ENCODE results near the gene USP34.
"Not testable (repeated sequence)": the region's sequence is repeated elsewhere in the genome, so short reads cannot be mapped to it uniquely, and the experiment has no call there.

USP34 gene, protein sequence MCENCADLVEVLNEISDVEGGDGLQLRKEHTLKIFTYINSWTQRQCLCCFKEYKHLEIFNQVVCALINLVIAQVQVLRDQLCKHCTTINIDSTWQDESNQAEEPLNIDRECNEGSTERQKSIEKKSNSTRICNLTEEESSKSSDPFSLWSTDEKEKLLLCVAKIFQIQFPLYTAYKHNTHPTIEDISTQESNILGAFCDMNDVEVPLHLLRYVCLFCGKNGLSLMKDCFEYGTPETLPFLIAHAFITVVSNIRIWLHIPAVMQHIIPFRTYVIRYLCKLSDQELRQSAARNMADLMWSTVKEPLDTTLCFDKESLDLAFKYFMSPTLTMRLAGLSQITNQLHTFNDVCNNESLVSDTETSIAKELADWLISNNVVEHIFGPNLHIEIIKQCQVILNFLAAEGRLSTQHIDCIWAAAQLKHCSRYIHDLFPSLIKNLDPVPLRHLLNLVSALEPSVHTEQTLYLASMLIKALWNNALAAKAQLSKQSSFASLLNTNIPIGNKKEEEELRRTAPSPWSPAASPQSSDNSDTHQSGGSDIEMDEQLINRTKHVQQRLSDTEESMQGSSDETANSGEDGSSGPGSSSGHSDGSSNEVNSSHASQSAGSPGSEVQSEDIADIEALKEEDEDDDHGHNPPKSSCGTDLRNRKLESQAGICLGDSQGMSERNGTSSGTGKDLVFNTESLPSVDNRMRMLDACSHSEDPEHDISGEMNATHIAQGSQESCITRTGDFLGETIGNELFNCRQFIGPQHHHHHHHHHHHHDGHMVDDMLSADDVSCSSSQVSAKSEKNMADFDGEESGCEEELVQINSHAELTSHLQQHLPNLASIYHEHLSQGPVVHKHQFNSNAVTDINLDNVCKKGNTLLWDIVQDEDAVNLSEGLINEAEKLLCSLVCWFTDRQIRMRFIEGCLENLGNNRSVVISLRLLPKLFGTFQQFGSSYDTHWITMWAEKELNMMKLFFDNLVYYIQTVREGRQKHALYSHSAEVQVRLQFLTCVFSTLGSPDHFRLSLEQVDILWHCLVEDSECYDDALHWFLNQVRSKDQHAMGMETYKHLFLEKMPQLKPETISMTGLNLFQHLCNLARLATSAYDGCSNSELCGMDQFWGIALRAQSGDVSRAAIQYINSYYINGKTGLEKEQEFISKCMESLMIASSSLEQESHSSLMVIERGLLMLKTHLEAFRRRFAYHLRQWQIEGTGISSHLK (N-terminal part only)

DNA sequence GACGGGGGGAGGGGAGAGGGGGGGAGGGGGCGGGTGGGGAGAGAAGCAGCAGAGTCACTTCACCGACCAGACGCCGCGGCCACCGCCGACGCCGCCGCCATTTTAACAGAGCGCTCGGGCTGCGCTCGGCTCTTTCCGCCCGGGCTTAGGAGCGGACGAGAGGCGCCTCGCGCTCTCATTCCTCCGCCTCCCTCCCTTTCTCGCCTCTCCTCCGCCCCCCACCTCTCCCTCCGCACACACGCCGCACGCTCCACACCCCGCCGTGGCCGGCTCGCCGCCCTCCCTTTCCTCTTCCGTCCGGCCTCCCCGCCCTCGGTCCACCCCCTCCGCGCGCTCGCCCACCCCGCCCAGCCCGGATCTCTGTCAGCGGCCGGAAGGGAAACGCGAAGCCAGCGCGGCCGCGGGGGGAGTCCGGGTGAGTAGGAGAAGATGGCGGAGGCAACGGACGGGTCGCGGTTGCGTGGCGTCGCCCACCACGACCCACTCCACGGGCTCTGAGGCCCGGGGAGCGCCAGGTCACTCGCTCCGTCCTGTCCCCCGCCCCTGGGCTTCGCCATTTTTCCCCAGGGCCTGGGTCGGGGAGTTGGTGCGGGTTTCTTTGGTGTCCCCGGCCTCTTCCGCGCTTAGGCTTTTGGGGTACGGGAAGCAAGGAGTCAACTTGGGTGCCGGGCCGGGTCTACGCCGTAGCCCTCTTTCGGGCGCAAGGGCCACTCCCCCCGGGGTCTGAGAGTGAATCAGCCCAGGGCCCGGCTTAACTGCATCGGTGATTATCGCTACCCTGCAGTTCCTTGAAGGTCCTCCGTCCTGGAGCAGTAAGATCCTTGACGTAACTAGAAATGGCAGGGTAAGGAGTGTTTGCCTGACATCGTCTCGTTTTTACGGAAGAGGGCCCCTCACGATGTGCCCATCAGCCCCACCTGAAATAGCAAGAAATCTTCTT, at the start of gene USP34:
USP34 (minus strand) TSS at position 123 of the 940 bp plus-strand sequence. CDS start 395 bp downstream, outside the sequence.
- in situ Hi-C loops (cut with HindIII; ENCODE audit: low pct_ligation_motif_present, low pct_unique_long_range_greater_than_20kb, low sequenced_read_pairs), result no loop called here
- peak; percentile 93 for DNase-seq

DNA sequence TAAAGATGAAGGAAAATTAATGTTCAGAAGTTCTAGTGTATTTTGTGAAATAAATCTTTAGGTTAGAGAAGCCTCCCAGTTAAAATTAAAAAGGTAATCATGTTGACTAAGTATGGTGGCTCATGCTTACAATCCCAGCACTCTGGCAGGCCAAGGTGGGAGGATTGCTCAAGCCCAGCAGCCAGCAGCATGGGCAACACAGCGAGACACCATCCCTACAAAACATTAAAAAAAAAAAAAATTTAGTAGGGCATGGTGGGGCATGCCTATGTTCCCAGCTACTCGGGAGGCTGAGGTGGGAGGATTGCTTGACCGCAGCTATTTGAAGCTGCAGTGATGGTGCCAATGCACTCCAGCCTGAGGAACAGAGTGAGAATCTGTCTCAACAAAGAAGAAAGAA, 49.4 kb upstream of the USP34 start:
- no peak for DNase-seq
- in situ Hi-C loops (cut with HindIII; ENCODE audit: low pct_ligation_motif_present, low pct_unique_long_range_greater_than_20kb, low sequenced_read_pairs), result no loop called here

DNA sequence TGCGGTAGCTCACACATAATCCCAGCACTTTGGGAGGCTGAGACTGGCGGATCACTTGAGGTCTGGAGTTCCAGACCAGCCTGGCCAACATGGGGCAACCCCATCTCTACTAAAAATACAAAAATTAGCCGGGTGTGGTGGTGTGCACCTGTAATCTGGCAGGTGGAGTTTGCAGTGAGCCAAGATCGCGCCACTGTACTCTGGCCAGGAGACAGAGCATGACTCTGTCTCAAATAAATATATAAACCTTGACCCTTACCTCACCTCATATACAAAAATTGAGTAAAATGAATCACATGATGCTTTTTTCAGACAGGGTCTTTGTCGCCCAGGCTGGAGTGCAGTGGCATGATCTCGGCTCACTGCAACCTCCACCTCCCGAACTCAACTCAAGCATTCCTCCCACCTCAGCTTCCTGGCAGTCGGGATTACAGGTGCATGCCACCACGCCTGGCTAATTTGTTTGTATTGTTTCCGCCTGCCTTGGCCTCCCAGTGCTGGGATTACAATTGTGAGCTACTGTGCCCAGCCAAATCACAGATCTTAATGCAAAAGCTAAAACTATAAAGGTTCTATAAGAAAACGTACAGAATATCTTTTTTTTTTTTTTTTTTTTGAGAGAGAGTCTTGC, 42.0 kb upstream of the USP34 start:
- in situ Hi-C loops (cut with HindIII; ENCODE audit: low pct_ligation_motif_present, low pct_unique_long_range_greater_than_20kb, low sequenced_read_pairs), result no loop called here
- DNase-seq, result no peak

DNA sequence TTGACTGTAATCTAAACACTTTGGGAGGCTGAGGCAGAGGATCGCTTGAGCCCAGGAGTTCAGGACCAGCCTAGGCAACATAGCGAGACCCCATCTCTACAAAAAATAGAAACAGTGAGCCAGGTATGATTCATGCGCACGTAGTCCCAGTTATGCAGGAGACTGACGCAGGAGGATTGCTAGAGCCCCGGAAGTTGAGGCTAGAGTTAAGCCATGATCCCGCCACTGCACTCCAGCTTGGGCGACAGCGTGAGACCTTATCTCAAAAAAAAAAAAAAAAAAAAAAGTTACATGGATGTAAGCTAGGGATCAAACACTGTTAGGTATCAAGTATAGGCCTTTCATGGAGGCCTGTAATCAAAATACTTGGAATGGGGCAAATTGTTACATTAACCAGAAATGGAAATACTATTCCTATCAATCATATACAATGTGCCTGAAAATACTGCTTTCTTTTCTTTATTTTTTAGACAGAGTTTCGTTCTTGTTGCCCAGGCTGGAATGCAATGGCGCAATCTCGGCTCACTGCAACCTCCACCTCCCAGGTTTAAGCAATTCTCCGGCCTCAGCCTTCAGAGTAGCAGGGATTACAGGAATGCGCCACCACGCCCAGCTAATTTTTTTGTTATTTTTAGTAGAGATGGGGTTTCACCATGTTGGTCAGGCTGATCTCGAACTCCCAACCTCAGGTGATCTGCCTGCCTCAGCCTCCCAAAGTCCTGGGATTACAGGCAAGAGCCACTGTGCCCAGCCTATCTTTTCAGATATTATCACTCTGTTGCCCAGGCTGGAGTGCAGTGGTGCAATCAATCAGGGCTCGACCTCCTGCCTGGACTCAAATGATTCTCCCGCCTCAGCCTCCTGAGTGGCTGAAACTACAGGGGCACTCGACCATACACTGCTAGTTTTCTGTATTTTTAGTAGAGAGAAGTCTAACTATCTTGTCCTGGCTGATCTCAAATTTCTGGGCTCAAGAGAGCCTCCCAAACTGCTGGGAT, 40.1 kb upstream of the USP34 start:
- in situ Hi-C loops (cut with HindIII; ENCODE audit: low pct_ligation_motif_present, low pct_unique_long_range_greater_than_20kb, low sequenced_read_pairs), result no loop called here
- DNase-seq, result no peak

DNA sequence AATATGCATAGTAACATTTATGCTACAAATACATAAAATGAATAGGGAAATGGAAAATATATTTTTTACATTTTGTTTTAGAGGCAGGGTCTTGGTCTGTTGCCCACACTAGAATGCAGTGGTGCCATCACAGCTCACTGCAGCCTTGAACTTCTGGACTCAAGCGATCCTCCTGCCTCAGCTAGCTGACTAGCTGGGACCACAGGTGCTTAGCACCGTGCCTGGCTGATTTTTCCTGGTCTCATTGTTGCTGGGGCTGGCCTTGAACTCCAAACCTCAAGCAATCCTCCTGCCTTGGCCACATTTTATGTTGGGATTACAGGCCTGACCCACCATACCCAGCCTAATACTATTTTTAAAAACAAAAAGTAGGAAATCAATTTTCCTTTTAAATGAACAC, 34.1 kb upstream of the USP34 start:
- no peak for DNase-seq
- in situ Hi-C loops (cut with HindIII; ENCODE audit: low pct_ligation_motif_present, low pct_unique_long_range_greater_than_20kb, low sequenced_read_pairs), result no loop called here

DNA sequence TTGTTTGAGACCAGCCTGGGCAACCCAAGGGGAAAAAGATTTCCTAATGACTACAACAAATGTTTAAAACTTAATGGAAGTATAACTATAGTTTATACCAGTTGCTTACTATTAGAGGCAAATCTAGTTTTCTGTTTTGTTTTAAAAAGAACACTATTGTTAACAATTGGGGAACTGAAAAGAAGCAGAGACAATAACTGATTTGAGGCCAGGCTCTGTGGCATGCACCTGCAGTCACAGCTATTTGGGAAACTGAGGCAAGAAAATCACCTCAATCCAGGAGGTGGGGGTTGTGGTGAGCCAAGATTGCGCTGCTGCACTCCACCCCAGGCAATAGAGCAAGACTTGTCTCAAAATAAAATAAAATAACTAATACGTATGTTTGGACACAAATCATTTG, 28.2 kb upstream of the USP34 start:
- in situ Hi-C loops (cut with HindIII; ENCODE audit: low pct_ligation_motif_present, low pct_unique_long_range_greater_than_20kb, low sequenced_read_pairs), result no loop called here
- DNase-seq, result no peak

DNA sequence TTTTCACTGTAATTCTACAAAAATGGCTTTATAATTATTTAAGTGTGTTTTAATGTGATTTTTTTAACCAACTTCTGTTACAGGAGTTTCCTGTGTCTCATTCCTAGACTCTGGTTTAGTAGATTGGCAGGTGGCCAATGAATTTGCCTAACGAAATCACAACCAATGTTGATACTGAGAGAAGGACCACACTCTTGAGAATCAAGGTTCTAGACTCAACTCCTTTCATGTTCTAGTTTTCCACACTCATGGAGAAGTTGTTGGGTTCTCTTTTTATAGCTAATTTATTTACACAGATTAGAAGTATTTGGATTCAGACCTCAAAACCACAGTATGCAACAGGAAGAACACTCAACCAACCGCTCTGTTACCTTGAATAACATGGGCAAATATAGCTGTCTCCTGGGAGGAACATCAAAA, 22.6 kb upstream of the USP34 start:
- in situ Hi-C loops (cut with HindIII; ENCODE audit: low pct_ligation_motif_present, low pct_unique_long_range_greater_than_20kb, low sequenced_read_pairs), result no loop called here
- DNase-seq, result no peak

DNA sequence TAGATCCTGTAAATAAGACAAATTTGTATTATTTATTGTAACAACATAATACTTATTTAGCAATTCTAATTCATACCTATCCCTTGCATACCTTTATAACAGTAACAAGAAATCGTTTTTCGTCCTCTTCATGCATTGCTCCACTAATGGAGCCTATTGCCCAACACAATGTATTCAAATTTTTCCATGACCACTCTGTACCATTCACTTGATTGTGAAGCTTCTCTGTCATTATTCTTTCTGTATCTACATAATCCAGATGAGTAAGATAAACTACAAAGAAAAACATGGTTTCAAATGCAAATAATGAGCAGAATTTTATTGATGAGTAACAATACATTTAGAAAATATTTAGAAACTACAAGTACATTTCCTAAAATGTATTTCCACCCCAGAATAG, 21.6 kb upstream of the USP34 start:
- in situ Hi-C loops (cut with HindIII; ENCODE audit: low pct_ligation_motif_present, low pct_unique_long_range_greater_than_20kb, low sequenced_read_pairs), result no loop called here
- DNase-seq, result no peak

DNA sequence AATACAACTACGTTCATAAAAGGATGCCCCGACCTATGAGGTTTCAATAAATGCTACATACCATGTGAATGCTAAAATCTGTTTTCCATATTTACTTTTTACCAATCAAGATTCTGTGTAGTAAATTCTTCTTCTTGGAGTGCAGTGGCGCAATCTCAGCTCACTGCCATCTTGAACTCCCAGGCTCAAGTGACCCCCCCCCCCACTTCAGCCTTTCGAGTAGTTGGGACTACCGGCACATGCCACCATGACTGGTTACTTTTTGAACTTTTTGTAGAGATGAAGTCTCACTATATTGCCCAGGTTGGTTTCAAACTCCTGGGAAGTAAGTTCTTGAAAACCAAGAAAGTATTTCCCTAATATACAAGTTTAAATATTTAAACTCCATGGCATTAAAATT, 14.4 kb upstream of the USP34 start:
- no peak for DNase-seq
- in situ Hi-C loops (cut with HindIII; ENCODE audit: low pct_ligation_motif_present, low pct_unique_long_range_greater_than_20kb, low sequenced_read_pairs), result no loop called here

DNA sequence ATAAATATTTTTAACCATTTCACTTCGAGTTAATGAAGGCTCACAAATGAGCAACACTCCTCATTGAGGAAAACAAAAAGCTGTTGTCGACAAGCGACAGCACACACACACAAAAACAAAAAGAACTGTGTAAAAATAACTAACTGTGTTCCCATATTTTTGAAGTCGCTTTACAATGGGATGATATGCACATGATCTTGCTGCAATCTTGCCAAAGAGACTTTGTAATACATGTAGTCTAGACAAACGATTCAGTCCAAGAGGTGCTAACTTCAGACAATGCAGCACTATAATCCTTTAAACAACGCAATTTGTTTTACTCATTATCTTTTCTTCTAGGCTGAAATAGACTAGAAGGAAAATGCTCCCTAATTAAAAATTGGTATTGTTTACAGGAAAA, 7.2 kb upstream of the USP34 start:
- DNase-seq, result no peak
- in situ Hi-C loops (cut with HindIII; ENCODE audit: low pct_ligation_motif_present, low pct_unique_long_range_greater_than_20kb, low sequenced_read_pairs), result no loop called here

DNA sequence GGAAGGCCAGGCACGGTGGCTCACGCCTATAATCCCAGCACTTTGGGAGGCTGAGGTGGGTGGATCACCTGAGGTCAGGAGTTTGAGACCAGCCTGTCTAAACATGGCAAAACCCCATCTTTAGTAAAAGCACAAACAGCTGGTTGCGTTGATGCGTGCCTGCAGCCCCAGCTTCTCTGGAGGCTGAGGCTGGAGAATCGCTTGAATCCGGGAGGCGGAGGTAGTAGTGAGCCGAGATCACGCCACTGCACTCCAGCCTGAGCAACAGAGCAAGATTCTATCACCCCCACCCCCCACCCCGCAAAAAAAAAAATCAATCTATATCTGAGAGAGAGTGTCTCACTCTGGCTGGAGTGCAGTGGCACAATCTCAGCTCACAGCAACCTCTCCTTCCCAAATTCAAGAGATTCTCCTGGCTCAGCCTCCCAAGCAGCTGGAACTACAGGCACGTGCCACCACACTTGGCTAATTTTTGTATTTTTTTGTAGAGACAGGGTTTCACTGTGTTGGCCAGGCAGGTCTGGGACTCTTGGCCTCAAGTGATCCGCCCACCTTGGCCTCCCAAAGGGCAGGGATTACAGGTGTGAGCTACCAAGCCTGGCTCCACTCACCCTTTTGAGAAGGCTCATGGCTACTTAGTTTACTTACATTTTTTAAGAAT, 6.2 kb upstream of the USP34 start:
- in situ Hi-C loops (cut with HindIII; ENCODE audit: low pct_ligation_motif_present, low pct_unique_long_range_greater_than_20kb, low sequenced_read_pairs); DNase-seq: not testable (repeated sequence)

DNA sequence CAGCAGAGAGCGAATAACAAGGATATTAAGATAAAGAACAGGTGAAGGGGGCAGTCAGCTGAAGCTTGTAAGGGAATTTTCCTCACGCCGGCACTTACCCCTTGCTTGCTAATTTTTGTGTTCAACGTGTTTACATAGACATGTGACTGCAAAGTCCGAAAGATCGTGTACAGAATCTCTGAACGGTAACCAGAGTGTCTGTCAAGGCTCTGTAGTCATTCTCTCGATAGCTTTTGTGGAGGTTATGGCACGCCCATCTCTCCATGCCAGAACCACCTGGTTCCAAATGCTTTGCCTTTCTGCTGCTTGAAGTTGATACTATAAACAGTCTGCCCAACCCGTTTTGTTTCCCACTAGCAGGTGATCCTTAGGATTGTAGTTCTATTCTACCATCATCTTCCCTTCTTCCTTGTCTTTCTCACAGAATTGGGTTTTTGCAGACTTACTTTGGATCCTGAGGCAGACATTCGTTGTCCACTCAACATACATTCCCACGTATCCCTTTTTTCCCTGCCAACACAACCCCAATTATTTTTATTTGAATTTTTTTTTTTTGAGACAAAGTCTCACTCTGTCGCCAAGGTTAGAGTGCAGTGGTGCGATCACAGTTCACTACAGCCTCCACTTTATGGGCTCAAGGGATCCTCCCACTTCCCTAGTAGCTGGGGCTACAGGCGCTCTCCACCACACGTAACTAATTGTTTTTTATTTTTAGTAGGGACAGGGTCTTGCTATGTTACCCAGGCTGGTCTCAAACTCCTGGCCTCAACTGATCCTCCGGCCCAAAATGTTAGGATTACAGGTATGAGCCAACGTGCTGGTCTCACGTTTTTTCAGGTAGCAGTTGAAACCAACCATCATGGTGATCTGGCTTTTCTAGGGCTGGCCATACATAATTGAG, 1.3 kb upstream of the USP34 start:
- in situ Hi-C loops (cut with HindIII; ENCODE audit: low pct_ligation_motif_present, low pct_unique_long_range_greater_than_20kb, low sequenced_read_pairs), result no loop called here
- peak; percentile 40 for DNase-seq

DNA sequence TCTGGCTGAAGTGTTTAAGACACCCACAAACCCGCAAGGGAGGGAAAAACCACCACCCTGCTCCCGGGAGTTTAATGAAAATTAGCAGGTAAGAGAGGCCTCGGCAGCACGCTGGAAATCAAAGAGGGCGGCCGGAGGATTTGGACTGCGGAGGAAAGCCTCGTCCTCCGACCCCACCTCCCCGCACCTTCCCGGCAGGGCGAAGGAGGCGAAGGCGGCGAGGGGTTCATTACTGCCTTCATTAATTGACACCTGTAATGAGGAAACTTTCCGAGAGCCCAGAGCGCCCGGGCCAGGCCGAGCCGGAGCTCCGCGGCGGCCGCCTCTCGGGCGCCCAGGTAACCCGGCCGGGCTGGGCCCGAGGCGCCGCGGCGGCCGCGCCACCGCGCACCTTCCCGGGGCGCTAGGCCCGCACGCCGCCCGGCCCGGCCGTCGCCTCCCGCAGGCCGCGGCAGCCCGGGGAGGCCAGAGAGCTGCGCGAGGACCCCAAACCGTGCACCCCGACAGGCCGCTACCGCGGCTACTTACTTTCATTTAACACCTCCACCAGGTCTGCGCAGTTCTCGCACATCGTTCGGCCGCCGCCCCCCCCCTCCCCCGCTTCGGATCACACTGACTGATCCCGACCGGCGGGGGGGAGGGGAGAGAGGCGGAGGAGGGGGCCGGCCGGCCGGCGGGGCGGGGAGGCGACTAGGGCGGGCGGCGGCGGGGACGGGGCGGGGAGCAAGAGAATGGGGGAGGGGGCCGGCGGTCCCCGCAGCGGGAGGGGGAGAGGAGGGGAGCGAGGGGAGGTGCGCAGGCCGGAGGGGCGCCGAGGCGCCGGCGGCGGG, 550 bp downstream of the USP34 start:
- in situ Hi-C loops (cut with HindIII; ENCODE audit: low pct_ligation_motif_present, low pct_unique_long_range_greater_than_20kb, low sequenced_read_pairs), result no loop called here
- DNase-seq, result peak; percentile 81

DNA sequence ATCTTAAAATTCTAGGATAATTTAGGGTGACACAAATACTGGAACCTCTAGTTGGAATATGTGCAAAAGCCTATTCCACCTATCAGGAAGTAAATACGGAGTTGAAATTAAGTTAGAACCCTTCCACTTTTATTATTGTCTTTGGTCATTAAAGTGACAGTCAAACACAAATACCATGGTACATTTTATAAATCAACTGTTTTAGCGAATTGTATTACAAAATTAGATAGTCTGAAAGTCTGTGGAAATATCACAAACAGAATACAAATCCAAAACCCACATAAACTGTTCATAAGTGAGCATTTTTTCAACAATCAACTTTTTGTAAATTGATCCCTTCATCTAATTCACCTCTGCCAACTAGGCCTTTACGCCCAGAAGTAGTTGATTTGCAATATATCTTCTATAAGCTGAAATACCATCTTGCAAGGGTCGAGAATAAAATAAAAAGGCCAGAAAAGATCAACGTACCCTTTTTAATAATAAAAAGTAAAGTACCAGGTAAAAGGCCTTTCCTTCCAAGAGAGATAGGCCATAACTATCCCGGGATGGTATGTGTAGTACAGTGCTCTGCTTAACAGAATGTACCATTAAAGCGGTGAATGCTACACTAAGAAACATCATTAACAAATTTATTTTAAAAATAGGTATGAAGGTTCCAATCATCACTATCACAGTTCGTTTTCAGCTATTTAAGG, 1.3 kb downstream of the USP34 start:
- no peak for DNase-seq

More for the DNA sequence above, 1.3 kb downstream of the USP34 start:
- in situ Hi-C loops (cut with HindIII; ENCODE audit: low pct_ligation_motif_present, low pct_unique_long_range_greater_than_20kb, low sequenced_read_pairs), result no loop called here
